Left cardiac atrium (tissue), 4 donors: ENCODE data around the gene GSN. TPM values are rescaled to one million over a fixed set of nuclear protein-coding genes. Genes with fewer than 3 reads are reported as not detected.
A peak's percentile ranks its signal among the peaks of the same experiment; 100 is the strongest.

Source experiments
- ATAC-seq, 2 donors: fragments of 200-7000 bp; cut with Tn5 transposase; one replicate each; pipeline ENCODE4 v1.9.1; 2020; ENCODE audit warnings: mild to moderate bottlenecking in 2 of 2, moderate library complexity in 2 of 2
- DNase-seq: peaks from one replicate; pipeline ENCODE4 v3.0.0-alpha.2; 2020
- intact Hi-C, 2 donors: fragments of 100-400 bp; cut with DNase I; formaldehyde crosslinking; loops; one replicate each; pipeline versions ENCODE4 v1.14.1 to v1.15.1; 2022 to 2023
- total RNA-seq, 2 donors: library from RNA; stranded (reverse); fragmentation: NEBNext Ultra II Directional; extraction: Animal tissue kit (Norgen Biotek cat#: 25700); gene quantifications; one replicate each; pipeline ENCODE4 v1.2.1, GENCODE V29; 2021
- donor health status: DM: no; HTN: yes; CAD: no.
- donor health status: DM: no; HTN: yes; CAD: no; lungs with severe emphysema.
- donor health status: DM: yes; HTN: yes; CAD: no.
- donor health status: Dilated cardiomyopathy.

GSN gene
- total RNA-seq, 2 donors from 2014 or later = 881 to 1,287 TPM

GRCh38 chr9:121268851-121269641, 1.1 kb downstream of the GSN start:
- peak; percentile 12 to 26 for ATAC-seq
- DNase-seq = no peak
- intact Hi-C loops = loop anchor here in 1 of 2 donors (5.0 kb wide), 1 partner anchor 57 kb away; no protein-coding TSS in a partner anchor

GRCh38 chr9:121269642-121270254, 1.8 kb downstream of the GSN start:
- no peak for ATAC-seq
- DNase-seq = no peak
- intact Hi-C loops = loop anchor here in 1 of 2 donors (5.0 kb wide), 1 partner anchor 57 kb away; no protein-coding TSS in a partner anchor

- intact Hi-C loops = no loop called here
- ATAC-seq (peak; percentile 56 to 61), DNase-seq (peak; percentile 51)
Observed at GRCh38 chr9:121271368-121272341, 3.7 kb downstream of the GSN start.

GRCh38 chr9:121272401-121272948, 4.5 kb downstream of the GSN start:
- DNase-seq = no peak
- ATAC-seq = no peak
- intact Hi-C loops = no loop called here

- DNase-seq (no peak), ATAC-seq (no peak)
- intact Hi-C loops = no loop called here
Observed at GRCh38 chr9:121273064-121273775, 5.3 kb downstream of the GSN start.

- DNase-seq (no peak), ATAC-seq (no peak)
- intact Hi-C loops = loop anchor here in 1 of 2 donors (5.0 kb wide), 1 partner anchor 37 kb away; no protein-coding TSS in a partner anchor
Observed at GRCh38 chr9:121274851-121275250, 6.9 kb downstream of the GSN start.

GRCh38 chr9:121275781-121276658, 8.1 kb downstream of the GSN start:
- intact Hi-C loops = loop anchor here in 1 of 2 donors (5.0 kb wide), 1 partner anchor 36 kb away; no protein-coding TSS in a partner anchor
- ATAC-seq (no peak), DNase-seq (no peak)

GRCh38 chr9:121277026-121277425, 9.1 kb downstream of the GSN start:
- ATAC-seq (no peak), DNase-seq (no peak)
- intact Hi-C loops = loop anchor here in 1 of 2 donors (5.0 kb wide), 1 partner anchor 35 kb away; no protein-coding TSS in a partner anchor

GRCh38 chr9:121277518-121278295, 9.7 kb downstream of the GSN start:
- intact Hi-C loops = loop anchor here in 1 of 2 donors (5.0 kb wide), 1 partner anchor 35 kb away; no protein-coding TSS in a partner anchor
- DNase-seq (no peak), ATAC-seq (no peak)

- peak; percentile 66 for DNase-seq
- intact Hi-C loops = loop anchor here in 1 of 2 donors (5.0 kb wide), 1 partner anchor 34 kb away; no protein-coding TSS in a partner anchor
- peak; percentile 49 to 70 for ATAC-seq
Observed at GRCh38 chr9:121278477-121279261, 10.7 kb downstream of the GSN start.

GRCh38 chr9:121279776-121280388, 11.9 kb downstream of the GSN start:
- intact Hi-C loops = loop anchor here in 1 of 2 donors (5.0 kb wide), 1 partner anchor 32 kb away; no protein-coding TSS in a partner anchor
- no peak for ATAC-seq
- DNase-seq = no peak

GRCh38 chr9:121280715-121281613, 13.0 kb downstream of the GSN start:
- ATAC-seq = no peak
- no peak for DNase-seq
- intact Hi-C loops = no loop called here

- DNase-seq (peak; percentile 87), ATAC-seq (peak; percentile 48 to 52)
- intact Hi-C loops = no loop called here
Observed at GRCh38 chr9:121281614-121282276, 13.8 kb downstream of the GSN start.
